Erythroblast (primary cell): ENCODE data around the gene NARF.

Source experiments
- GATA1 ChIP-seq: IDR thresholded peaks from 2 replicates; pipeline ENCODE4 v1.6.1; 2011; ENCODE audit warnings: low read depth, mild to moderate bottlenecking, control low read depth, low read length, moderate library complexity
- POLR2A ChIP-seq: IDR thresholded peaks from 2 replicates; pipeline ENCODE4 v1.6.1; 2011; ENCODE audit warnings: mild to moderate bottlenecking, low read length

DNA sequence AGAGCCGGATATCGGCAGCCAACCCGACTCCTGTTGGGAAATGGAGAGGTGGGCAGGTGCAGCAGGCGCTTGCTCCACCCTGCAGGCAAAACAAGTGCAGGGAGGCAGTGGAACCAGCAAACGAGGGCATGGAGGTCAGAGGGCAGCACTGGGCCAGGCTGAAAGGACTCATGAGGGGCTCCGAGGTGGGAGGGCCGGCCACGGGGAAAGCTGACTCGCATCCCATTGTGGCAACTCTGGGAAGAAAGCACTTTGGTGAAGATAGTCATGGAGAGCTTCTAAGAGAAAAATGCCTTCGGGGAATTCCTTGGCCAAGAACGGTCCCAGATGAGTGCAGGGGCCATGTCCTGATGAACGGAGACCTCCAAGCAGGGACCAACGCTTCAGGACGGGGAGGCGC is 12.4 kb upstream of the NARF start:
- TF ChIP-seq POLR2A (no peak), GATA1 (no peak)
